ENCODE measurements around the gene TMEM271. TPM values are rescaled to one million over a fixed set of nuclear protein-coding genes. Genes with fewer than 3 reads are reported as not detected.

Gene TMEM271
- total and polyA plus RNA-seq, 4 experiments from 2014 or later = not detected

DNA sequence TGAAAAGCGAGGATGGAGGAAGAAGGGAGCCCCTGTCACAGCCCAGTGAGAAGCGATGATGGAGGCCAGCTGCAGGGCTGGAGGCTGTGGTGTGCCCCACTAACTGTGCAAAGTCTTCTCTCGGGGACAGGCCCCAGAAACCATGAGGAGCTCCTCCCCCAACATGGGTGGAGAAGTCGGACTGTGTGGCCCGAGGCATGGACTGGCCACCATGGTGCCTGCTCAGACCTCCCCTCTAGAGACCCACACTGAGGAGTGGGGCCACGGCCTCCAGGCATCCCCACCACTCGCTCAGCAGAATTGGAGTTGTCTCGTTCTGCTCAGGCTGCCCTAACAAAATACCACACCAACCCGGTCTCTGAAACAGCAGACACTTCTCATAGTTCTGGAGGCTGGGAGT is 37.0 kb upstream of the TMEM271 start:
- Mint-ChIP-seq H3K27ac (no peak overlapping the region), H3K9me3 (peaks cover 0 to 3% (median 0%) of the 10 kb centered on the region in 8 donors), H3K4me1 (peaks cover 0 to 6% (median under 1%) of the 10 kb centered on the region in 4 donors), H3K27me3 (peaks cover 23 to 28% of the 10 kb centered on the region in 2 donors), H3K36me3 (no peaks in the 10 kb centered on the region), H3K4me3 (no peak overlapping the region)
- ChIA-PET POLR2A (ENCODE audit: partially characterized antibody) (no interaction called here), CTCF (ENCODE audit: partially characterized antibody) (no interaction called here)
- H3K4me1 ChIP-seq (ENCODE audit: insufficient read depth, low read length) = no peaks in the 10 kb centered on the region
- H3K36me3 ChIP-seq (ENCODE audit: insufficient read depth, low read length) = no peaks in the 10 kb centered on the region
- intact Hi-C loops (cut with micrococcal nuclease) = no loop called here
- H3K27me3 ChIP-seq (ENCODE audit: insufficient read depth, low read length) = no peaks in the 10 kb centered on the region
- no peak overlapping the region for H3K27ac ChIP-seq (ENCODE audit: low read depth, low read length)
- no peaks in the 10 kb centered on the region for H3K9me3 ChIP-seq (ENCODE audit: control insufficient read depth in 1 of 2, low read length in 2 of 2)
- no peak overlapping the region for H3K4me3 ChIP-seq (ENCODE audit: low read length in 2 of 2)
- DNase-seq = no peak

DNA sequence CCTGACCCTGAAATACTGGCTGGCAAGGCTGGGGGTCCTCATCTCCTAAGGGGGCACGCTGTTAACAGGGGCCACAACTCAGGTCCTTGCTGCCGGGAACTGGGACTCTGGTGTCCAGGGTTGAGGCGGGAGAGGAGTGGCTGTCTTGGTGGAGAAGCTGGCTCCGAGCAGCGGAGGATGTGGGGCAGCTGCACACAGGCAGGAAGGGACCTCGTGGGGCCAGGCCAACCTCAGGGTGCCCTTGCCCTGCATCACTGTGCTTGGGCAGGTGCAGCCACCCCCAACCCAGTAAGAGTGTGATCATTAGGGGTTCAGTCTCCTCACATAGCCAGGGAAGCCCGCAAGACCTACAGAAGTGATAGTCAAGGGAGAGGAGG is 36.6 kb upstream of the TMEM271 start:
- no peaks in the 10 kb centered on the region for H3K27me3 ChIP-seq (ENCODE audit: insufficient read depth, low read length)
- ChIA-PET POLR2A (ENCODE audit: partially characterized antibody) (no interaction called here), CTCF (ENCODE audit: partially characterized antibody) (no interaction called here)
- H3K9me3 Mint-ChIP-seq = peaks cover 0 to 3% (median 0%) of the 10 kb centered on the region in 8 donors
- H3K4me1 ChIP-seq (ENCODE audit: insufficient read depth, low read length) = no peaks in the 10 kb centered on the region
- H3K4me3 ChIP-seq (ENCODE audit: low read length in 2 of 2) = no peak overlapping the region
- peaks cover 0 to 6% (median under 1%) of the 10 kb centered on the region in 4 donors for H3K4me1 Mint-ChIP-seq
- no peaks in the 10 kb centered on the region for H3K36me3 Mint-ChIP-seq
- peaks cover 20 to 27% of the 10 kb centered on the region in 2 donors for H3K27me3 Mint-ChIP-seq
- no peak overlapping the region for H3K27ac Mint-ChIP-seq
- no peaks in the 10 kb centered on the region for H3K36me3 ChIP-seq (ENCODE audit: insufficient read depth, low read length)
- no peak overlapping the region for H3K4me3 Mint-ChIP-seq
- DNase-seq = no peak
- no peak overlapping the region for H3K27ac ChIP-seq (ENCODE audit: low read depth, low read length)
- intact Hi-C loops (cut with micrococcal nuclease) = no loop called here
- H3K9me3 ChIP-seq (ENCODE audit: control insufficient read depth in 1 of 2, low read length in 2 of 2) = no peaks in the 10 kb centered on the region

DNA sequence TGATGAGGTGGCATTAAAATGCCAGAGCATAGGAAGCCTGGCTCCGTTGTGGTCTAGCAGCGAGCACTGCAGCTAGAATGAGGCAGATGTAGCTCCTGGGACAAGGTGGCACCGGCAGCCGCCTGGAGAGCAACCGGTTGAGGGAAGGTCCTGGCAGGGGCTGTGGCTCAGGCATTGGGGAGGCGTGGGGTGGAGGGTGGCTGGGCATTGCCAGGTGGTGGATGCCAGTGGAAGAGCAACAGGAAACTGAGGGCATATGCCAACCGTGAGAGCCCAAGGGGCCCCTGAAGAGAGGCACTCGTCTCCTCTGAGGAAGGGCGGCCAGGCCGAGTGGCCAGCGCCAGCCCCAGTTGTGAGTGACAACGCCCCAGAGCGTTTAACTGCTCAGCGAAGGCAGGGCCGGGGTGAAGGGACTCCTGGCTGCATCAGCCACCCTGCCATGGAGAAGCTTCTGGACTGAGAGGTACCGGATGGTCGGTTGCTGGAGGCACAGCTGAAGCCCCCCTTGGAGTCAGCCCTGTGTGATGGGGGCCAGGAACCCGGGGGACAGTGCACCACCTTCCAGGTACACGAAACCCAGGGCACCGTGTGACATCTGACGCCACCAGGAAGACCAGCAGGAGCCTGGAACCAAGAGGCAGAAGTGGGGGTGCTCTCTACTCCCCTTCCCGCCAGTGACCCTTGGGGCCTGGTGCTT is 36.1 kb upstream of the TMEM271 start:
- H3K36me3 Mint-ChIP-seq = no peaks in the 10 kb centered on the region
- Histone ChIP-seq H3K4me1 (ENCODE audit: insufficient read depth, low read length) (no peaks in the 10 kb centered on the region), H3K36me3 (ENCODE audit: insufficient read depth, low read length) (no peaks in the 10 kb centered on the region), H3K27me3 (ENCODE audit: insufficient read depth, low read length) (no peaks in the 10 kb centered on the region), H3K9me3 (ENCODE audit: control insufficient read depth in 1 of 2, low read length in 2 of 2) (no peaks in the 10 kb centered on the region), H3K27ac (ENCODE audit: low read depth, low read length) (no peak overlapping the region), H3K4me3 (ENCODE audit: low read length in 2 of 2) (no peak overlapping the region)
- no peak overlapping the region for H3K27ac Mint-ChIP-seq
- ChIA-PET POLR2A (ENCODE audit: partially characterized antibody) (no interaction called here), CTCF (ENCODE audit: partially characterized antibody) (no interaction called here)
- H3K9me3 Mint-ChIP-seq = peaks cover 0 to 3% (median 0%) of the 10 kb centered on the region in 8 donors
- DNase-seq = no peak
- no peak overlapping the region for H3K4me3 Mint-ChIP-seq
- H3K4me1 Mint-ChIP-seq = peaks cover 0 to 6% (median under 1%) of the 10 kb centered on the region in 4 donors
- H3K27me3 Mint-ChIP-seq = peaks cover 20 to 25% of the 10 kb centered on the region in 2 donors
- intact Hi-C loops (cut with micrococcal nuclease) = no loop called here

DNA sequence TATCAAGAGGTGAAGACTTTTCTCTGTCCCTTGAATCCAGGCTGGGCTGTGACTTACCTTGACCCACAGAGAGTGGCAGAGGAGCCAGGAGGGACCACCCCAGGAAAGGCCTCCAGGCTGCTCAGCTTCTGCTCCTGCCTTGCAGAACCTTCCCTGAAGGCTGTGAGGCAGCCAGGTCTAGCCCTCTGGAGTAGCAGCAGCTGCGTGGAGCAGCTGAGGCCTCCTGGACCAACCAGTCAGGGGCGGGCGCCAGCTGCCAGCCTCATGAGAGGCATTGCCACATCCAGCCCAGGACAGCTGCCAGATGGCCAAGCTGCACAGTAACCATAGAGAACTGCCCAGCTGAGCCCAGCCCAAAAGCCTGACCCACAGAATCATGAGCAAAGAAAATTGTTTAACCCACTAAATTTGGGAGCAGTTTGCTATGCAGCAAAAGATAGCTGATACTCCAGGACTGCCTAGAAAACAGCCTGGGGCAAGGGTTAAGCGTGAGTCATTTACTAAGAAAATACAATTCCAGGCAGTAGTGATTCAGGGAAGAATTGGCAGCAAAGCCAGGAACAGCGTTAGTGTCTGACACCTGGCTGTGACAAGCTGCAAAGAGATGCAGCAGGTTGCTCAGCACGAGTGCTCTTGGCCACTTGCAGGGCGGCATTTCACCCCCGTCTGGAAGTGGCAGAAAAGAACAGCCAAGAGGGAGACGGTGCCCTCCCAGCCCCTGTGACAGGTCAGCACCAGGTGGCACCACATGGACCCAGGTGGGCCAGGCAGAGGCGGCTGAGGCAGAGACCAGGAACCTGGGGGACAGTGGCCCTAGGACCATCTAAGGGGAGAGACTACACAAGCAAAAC is 34.5 kb upstream of the TMEM271 start:
- H3K4me3 Mint-ChIP-seq = peak overlapping the region in 1 of 8 donors; percentile 50
- H3K9me3 Mint-ChIP-seq = peaks cover 0 to 3% (median 0%) of the 10 kb centered on the region in 8 donors
- Histone ChIP-seq H3K27me3 (ENCODE audit: insufficient read depth, low read length) (no peaks in the 10 kb centered on the region), H3K27ac (ENCODE audit: low read depth, low read length) (no peak overlapping the region), H3K36me3 (ENCODE audit: insufficient read depth, low read length) (no peaks in the 10 kb centered on the region), H3K9me3 (ENCODE audit: control insufficient read depth in 1 of 2, low read length in 2 of 2) (no peaks in the 10 kb centered on the region), H3K4me3 (ENCODE audit: low read length in 2 of 2) (no peak overlapping the region), H3K4me1 (ENCODE audit: insufficient read depth, low read length) (no peaks in the 10 kb centered on the region)
- no peaks in the 10 kb centered on the region for H3K36me3 Mint-ChIP-seq
- intact Hi-C loops (cut with micrococcal nuclease) = no loop called here
- no peak for DNase-seq
- ChIA-PET CTCF (ENCODE audit: partially characterized antibody) (no interaction called here), POLR2A (ENCODE audit: partially characterized antibody) (no interaction called here)
- H3K27ac Mint-ChIP-seq = no peak overlapping the region
- H3K27me3 Mint-ChIP-seq = peaks cover 22% of the 10 kb centered on the region in 2 donors
- H3K4me1 Mint-ChIP-seq = peaks cover 0 to 4% (median under 1%) of the 10 kb centered on the region in 4 donors

DNA sequence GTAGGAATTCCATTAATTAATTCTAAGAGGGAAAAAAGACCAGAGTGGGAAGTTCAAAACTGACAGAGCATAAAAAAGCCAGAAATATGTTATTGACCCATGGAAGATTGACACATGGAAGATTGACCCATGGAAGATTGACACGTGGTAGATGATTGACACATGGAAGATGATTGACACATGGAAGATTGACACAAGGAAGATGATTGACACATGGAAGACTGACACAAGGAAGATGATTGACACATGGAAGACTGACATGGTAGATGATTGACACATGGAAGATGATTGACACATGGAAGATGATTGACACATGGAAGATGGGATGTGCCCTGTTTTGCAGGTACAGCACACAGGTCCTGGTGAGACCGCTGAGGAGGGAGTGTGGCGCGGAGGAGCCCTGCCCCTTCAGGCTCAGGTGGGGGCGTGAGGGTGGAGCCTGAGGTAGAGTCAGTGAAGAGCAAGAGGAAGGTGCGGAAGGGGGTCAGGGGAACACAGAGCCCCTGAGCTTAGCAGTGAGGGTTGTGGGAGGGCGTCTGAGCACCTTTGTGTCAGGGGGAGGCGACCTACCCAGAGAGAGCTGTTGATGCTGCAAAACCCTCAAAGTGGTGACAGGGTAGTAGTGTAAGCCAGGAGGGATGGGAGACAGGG is 33.4 kb upstream of the TMEM271 start:
- peak overlapping the region in 1 of 7 donors; percentile 34 for H3K27ac Mint-ChIP-seq

DNA sequence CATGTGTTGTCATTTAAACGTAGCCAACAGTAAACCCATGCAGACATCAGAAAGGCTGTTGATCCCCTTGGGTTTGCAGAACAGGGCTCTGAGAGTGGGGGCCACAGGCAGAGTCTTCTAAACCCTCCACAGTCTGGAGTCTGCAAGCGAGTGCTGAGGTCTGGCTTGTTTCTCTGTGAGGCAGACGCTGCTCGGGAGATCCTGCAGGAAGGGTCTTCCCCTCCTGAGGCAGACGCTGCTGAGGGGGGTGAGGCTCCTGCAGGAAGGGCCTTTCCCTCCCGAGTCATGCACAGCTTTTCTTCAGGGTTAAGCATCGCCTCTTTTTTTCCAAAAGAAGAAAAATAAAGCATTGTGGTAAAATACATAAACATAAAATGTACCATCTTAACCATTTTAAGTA is 32.1 kb upstream of the TMEM271 start:
- Mint-ChIP-seq H3K4me1 (peaks cover 0 to 6% (median 4%) of the 10 kb centered on the region in 4 donors), H3K9me3 (peaks cover 0 to 3% (median 0%) of the 10 kb centered on the region in 8 donors), H3K27ac (no peak overlapping the region), H3K36me3 (no peaks in the 10 kb centered on the region), H3K4me3 (no peak overlapping the region), H3K27me3 (peaks cover 17 to 22% of the 10 kb centered on the region in 2 donors)
- POLR2A ChIA-PET (ENCODE audit: partially characterized antibody) = no interaction called here
- intact Hi-C loops (cut with micrococcal nuclease) = no loop called here
- Histone ChIP-seq H3K4me1 (ENCODE audit: insufficient read depth, low read length) (no peaks in the 10 kb centered on the region), H3K4me3 (ENCODE audit: low read length in 2 of 2) (no peak overlapping the region), H3K9me3 (ENCODE audit: control insufficient read depth in 1 of 2, low read length in 2 of 2) (no peaks in the 10 kb centered on the region), H3K36me3 (ENCODE audit: insufficient read depth, low read length) (no peaks in the 10 kb centered on the region), H3K27me3 (ENCODE audit: insufficient read depth, low read length) (no peaks in the 10 kb centered on the region), H3K27ac (ENCODE audit: low read depth, low read length) (no peak overlapping the region)
- CTCF ChIA-PET (ENCODE audit: partially characterized antibody) = no interaction called here
- DNase-seq = no peak

More for the DNA sequence above, 33.4 kb upstream of the TMEM271 start:
- Histone ChIP-seq H3K4me1 (ENCODE audit: insufficient read depth, low read length) (no peaks in the 10 kb centered on the region), H3K27ac (ENCODE audit: low read depth, low read length) (no peak overlapping the region), H3K4me3 (ENCODE audit: low read length in 2 of 2) (no peak overlapping the region), H3K36me3 (ENCODE audit: insufficient read depth, low read length) (no peaks in the 10 kb centered on the region), H3K27me3 (ENCODE audit: insufficient read depth, low read length) (no peaks in the 10 kb centered on the region), H3K9me3 (ENCODE audit: control insufficient read depth in 1 of 2, low read length in 2 of 2) (no peaks in the 10 kb centered on the region)
- peaks cover 0 to 4% (median 0%) of the 10 kb centered on the region in 8 donors for H3K9me3 Mint-ChIP-seq
- ChIA-PET POLR2A (ENCODE audit: partially characterized antibody) (no interaction called here), CTCF (ENCODE audit: partially characterized antibody) (no interaction called here)
- no peak overlapping the region for H3K4me3 Mint-ChIP-seq
- H3K4me1 Mint-ChIP-seq = peaks cover 0 to 6% (median 0%) of the 10 kb centered on the region in 4 donors
- peaks cover 21 to 24% of the 10 kb centered on the region in 2 donors for H3K27me3 Mint-ChIP-seq
- DNase-seq = no peak
- no peaks in the 10 kb centered on the region for H3K36me3 Mint-ChIP-seq
- intact Hi-C loops (cut with micrococcal nuclease) = no loop called here
